GOT3 (cell line): ENCODE data around the gene HDAC9.
A peak's percentile ranks its signal among the peaks of the same experiment; 100 is the strongest.

Experiments used
- DNase-seq: peaks from one replicate; lab custom pipeline; 2025; ENCODE audit warnings: mixed read lengths; lab: John Stamatoyannopoulos, UW

Gene HDAC9

GRCh38 chr7:18593602-18594279 lies 98.2 kb downstream of the HDAC9 start:
- DNase-seq = no peak

DNA sequence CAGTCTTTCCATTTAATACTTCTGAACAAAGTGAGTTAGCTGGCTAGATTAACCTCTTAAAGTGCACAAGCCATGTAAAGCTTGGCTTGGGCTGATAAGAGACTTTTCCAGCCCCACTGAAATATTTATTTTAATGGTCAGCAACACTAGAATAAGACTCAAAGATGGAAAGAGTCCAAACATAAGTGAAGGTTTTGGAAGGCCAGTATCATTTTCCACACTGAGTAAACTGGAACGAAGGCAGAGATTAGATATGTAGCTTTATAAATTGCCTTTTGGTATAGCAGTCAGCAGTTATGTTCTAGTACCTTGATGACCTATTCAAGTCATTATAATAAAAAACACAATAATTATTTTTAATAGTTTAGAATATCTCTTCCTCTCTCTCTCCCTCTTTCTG lies 102.2 kb downstream of the HDAC9 start:
- no peak for DNase-seq

GRCh38 chr7:18607025-18607424 lies 111.5 kb downstream of the HDAC9 start:
- no peak for DNase-seq

DNA sequence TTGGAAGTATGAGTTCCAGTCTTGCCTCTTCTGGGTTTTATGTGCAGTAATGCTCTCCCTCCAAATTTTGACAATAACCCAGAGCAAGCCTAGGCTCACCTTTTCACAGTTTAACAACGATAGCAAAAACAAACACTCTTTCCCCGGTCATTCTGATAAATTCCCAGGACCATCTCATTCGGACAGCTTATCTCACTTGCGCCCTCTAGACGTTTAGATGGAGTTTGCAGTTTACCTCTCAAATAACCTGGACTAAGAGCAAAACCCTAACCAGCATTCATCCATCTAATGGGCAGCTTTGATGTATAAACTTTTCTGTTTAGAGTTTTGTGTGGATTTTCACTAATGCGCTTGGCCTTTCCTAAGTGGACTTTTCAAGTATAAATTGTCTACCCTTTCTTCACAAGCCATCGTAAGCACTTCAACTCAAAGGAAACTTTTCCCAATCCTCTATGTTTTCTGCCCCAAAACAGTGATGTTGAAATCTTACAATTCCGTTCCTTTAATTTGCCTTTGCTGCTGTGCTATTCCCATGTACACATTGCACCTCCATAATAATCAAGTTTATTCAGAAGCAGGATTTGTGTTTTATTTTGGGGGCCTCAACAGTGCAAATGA lies 114.9 kb downstream of the HDAC9 start:
- no peak for DNase-seq

DNA sequence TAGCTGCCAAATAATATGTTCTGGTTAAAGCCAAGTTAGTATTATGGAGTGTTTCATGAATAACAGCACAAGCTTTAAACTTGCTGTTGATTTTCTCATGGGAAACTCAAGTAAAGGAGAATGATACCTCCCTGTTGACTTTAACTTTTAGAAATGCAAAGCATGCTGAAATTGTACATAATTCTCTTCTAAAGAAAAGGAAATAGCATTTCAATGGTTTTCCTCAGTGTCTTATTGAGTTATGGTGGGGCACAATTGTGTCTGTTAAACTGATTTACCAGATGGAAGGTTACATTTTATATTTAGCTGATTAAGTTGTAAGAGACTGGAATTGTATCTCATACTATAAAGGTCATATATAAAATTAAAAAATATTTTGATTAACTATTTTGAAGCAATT lies 119.3 kb downstream of the HDAC9 start:
- no peak for DNase-seq

GRCh38 chr7:18619311-18619710 lies 123.8 kb downstream of the HDAC9 start:
- DNase-seq = no peak

DNA sequence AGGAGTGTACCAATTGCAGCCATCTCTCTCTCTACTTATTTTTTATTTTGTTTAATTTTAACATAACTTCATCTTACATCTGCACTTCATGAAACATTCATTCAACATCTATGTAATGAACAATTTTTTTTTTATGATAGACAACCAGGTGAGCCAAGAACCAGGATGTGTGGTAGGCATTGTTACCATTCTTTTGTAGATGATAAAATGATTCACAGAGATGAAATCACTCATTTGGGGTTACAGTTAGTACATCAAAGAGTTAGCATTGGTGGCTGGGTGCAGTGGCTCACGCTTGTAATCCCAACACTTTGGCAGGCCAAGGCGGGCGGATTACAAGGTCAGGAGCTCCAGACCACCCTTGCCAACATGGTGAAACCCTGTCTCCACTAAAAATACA lies 127.8 kb downstream of the HDAC9 start:
- DNase-seq = no peak

GRCh38 chr7:18624459-18624858 lies 128.9 kb downstream of the HDAC9 start:
- no peak for DNase-seq

DNA sequence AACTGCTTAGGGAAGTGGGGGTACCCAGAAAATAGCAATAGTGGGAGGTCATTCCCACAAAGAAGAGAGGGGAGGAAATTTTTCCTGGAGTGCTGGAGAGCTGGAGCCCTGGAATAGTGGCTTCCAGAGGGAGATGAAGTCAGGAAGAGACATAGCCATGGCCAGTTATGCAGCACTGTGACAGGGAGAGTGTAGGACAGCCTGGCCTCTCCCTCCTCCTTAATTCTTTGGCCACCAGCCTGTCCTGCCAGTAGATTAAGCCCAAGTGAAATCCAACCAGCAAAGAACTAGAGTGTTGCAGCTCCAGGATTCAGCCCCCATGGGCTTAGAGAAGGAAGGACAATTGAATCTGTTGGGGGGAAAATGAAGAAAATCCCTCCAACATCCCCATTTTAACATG lies 130.5 kb downstream of the HDAC9 start:
- no peak for DNase-seq

DNA sequence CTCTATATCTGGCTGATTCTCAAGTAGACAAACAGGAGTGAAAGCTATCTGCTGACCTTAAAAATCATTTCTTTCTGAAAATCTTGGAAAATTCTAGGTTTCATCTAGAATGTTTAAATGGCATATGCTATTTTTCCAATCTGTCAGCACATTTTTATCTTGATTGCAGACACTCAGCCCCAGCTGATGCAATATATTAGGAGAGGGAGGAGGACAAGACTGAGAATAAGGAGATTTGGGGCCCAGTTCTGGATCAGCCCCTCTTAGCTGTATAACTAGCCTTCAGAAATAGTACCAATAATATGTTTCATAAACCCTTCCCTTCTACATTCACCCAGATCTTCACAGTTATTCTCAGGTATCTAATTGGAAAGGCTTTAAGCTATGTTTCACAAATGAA lies 131.2 kb downstream of the HDAC9 start:
- DNase-seq = no peak

- no peak for DNase-seq
Observed at GRCh38 chr7:18637516-18637915, 142.0 kb downstream of the HDAC9 start.

- peak; percentile 45 for DNase-seq
Observed at GRCh38 chr7:18638594-18639452, 143.3 kb downstream of the HDAC9 start.

DNA sequence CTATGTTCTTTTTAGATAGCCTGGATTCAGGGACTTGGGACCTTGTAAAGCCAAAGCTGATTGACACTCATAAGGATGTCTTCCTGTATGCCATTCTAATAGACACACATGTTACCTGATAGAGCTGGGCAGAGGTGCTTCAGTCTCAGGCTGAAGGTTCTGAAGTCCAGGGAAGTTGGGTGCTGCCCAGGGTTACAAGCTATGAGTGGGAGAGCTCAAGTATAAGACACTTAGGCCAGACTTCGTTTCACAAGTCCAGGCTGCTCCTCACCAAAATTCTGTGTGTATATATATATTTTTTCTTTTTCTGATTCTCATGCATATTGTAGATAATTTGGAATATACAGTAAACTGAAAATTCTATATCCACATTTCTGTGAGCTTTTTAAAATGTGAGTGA lies 144.2 kb downstream of the HDAC9 start:
- no peak for DNase-seq

- DNase-seq = no peak
Observed at GRCh38 chr7:18644981-18645380, 149.4 kb downstream of the HDAC9 start.

DNA sequence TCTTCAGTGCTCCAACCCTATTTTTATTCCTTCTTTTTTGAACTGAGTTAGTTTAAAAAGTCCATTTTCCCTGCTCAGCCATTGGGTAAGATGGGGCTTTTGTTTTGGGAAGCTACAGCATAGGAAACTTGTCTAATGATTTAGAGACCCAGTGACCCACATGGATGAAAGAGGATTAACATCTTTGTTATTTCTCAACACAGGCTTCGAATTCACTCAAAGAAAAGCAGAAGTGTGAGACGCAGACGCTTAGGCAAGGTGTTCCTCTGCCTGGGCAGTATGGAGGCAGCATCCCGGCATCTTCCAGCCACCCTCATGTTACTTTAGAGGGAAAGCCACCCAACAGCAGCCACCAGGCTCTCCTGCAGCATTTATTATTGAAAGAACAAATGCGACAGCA lies 152.0 kb downstream of the HDAC9 start:
- no peak for DNase-seq

- no peak for DNase-seq
Observed at GRCh38 chr7:18648849-18649758, 153.6 kb downstream of the HDAC9 start.

GRCh38 chr7:18653381-18654155 lies 158.0 kb downstream of the HDAC9 start:
- DNase-seq = no peak

- no peak for DNase-seq
Observed at GRCh38 chr7:18654709-18655108, 159.2 kb downstream of the HDAC9 start.

DNA sequence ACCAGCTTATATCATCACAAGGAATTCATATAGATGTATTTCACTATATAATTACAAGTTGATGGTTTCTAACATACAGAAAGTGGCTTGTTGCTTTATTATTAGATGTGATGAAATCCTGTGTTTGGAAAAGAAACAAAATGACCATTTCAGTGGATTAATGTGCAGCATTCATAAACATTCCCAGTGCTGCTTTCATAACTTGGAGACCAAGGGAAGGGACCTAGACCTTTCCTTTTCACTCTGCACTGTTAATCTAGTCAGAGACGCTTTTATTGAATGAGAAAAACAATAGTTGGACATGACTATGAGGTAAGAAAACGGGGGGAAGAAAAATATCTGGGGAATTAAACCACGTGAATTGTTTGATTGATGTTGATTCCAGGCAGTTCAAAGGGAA lies 160.0 kb downstream of the HDAC9 start:
- DNase-seq = no peak

DNA sequence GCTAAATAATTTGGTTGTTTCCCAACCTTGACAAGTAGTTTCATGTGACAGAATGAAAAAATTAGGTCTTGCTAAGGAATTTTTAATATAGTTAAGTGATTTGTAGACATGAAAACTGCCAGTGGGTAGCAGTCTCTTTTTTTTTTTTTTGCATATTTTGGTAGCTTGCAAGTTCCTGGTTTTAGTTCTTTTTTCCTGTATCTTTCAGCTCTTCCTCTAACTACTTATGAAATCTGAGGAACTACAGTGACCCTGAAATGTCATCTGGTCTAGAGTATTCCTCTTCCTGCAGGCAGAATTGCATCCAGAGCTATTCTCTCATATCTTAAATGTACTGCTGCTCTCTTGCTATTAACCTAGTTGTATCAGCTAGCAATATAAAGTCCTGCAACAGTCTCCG lies 160.4 kb downstream of the HDAC9 start:
- no peak for DNase-seq

- DNase-seq = no peak
Observed at GRCh38 chr7:18656362-18656761, 160.8 kb downstream of the HDAC9 start.
